HG03520 (cell line): ENCODE data around the gene RCOR1.

ENCODE experiments used
- ATAC-seq: cut with Tn5 transposase; IDR thresholded peaks from one replicate; pipeline ENCODE4 v1.9.1; 2021; ENCODE audit warnings: mild to moderate bottlenecking, moderate library complexity; ENCODE audit not compliant: unreplicated experiment

RCOR1 gene

GRCh38 chr14:102668291-102668873, 75.9 kb downstream of the RCOR1 start:
- no peak for ATAC-seq

GRCh38 chr14:102671410-102671809, 79.0 kb downstream of the RCOR1 start:
- no peak for ATAC-seq

DNA sequence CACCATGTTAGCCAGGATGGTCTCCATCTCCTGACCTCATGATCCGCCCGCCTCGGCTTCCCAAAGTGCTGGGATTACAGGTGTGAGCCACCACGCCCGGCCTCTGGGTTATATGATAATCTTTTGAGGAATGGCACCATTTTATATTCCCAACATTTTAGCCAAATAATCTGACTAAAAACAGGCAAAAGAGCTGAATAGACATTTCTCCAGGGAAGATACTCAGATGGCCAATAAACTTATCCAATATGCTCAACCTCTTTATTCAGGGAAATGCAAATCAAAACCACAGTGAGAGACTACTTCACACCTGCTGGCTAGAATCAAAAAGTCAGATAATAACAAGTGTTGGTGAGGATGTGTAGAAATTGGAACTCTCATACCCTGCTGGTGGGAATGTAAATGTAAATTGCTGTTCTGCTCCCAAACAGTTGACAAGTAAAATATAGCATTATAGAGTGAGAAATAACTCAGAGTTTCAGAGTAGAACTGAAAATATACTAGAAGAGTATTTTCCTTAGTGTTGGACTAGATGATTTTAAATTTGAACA, 80.0 kb downstream of the RCOR1 start:
- no peak for ATAC-seq

DNA sequence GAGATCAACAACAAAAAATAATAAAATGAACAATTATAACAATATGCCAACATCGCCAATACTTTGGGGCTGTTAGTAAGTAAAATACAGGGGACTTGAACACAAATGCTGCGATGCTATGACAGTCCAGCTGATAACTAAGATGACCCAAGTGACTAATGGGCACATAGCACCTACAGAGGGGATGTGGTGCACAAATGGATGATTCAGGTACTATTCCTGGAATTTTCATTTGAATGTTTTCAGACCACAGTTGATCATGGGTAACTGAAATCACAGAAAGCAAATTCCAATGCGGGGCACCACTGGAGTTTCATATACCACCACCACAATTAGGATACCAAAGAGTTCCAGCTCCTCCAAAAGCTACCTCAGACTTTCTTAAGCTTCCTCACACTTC, 82.9 kb downstream of the RCOR1 start:
- no peak for ATAC-seq

GRCh38 chr14:102678394-102678793, 85.9 kb downstream of the RCOR1 start:
- ATAC-seq = no peak

DNA sequence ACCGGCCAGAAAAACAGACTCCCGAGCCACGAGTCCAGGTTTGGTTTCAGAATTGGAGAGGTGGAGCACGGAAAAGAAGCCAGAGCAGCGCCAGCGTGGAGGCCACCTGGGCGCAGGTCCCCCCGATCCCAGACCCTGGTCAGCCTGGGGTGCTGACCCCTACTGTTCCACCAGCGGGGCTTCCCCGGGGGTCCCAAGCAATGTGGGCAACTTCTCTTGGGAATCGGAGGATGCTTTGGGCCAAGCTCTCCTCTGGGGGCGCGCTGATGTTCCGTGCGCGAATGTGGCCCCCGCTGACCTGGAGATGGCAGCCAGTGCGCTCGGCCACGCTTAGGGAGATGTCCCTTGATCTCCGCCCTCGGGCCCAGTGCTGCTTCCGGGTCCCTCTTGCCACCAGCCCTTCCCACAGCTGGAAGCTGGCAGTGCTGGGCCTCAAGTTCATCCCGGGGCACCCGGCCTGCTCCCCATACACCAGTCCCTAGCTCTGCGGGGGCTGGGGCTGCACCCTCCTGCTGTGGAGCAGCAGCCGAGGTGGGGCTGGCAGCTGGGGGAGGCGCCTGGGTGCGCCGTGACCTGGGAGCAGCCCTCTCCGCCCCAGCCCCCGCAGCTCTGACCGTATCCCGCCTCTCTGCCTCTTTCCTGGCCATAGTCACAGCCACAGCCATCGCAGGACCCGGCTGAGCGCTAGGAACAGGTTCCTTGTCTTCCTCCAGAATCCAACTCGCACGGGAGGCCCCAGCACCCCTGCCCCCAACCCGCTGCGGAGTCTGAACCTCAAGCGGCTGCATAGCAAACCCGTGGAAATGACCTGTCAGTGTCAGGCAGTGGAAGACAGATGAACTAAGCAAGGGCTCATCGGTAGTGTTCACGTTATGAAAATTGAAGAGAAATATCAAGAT, 91.2 kb downstream of the RCOR1 start:
- ATAC-seq = no peak

- no peak for ATAC-seq
These were observed 91.8 kb downstream of the RCOR1 start for GRCh38 chr14:102684298-102684663.

- no peak for ATAC-seq
These were observed 93.8 kb downstream of the RCOR1 start for GRCh38 chr14:102686196-102686801.

GRCh38 chr14:102688290-102688689, 95.8 kb downstream of the RCOR1 start:
- ATAC-seq = no peak

GRCh38 chr14:102690509-102691286, 98.2 kb downstream of the RCOR1 start:
- no peak for ATAC-seq

- ATAC-seq = no peak
These were observed 99.3 kb downstream of the RCOR1 start for GRCh38 chr14:102691763-102692162.

- no peak for ATAC-seq
These were observed 99.9 kb downstream of the RCOR1 start for GRCh38 chr14:102692334-102692733.

DNA sequence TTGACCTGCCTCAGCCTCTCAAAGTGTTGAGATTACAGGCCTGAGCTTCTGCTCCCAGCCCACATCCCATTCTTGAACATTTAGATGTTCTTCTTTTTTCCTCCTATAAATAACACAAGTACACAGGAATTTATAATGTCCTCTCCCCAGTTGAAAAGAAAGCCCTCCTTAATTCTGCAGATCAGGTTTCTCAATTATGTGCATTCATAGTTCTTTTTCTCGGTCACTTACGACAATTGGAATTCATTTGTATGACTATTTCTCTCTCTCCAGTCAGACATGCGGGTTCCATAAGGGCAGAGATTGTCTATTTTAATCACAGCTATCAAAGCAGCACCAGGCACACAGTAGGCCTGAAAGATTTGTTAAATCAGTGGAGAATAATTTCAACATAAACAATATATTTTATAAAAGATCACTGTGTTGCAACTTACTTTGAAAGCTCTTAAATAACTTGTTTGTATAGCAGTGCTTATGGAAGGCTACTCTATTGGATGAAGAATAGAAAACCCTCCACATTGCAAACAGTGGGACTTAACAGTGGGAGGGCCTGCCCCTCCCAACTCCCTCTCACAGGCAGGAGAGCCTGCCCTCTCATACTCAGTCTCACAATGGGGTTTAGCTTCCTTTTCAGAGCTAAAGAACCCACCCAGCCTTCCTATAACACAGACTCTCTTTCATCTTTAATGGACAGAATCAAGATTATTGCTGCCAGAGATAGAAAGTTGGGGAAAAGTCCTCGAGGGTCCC, 100.7 kb downstream of the RCOR1 start:
- no peak for ATAC-seq

- ATAC-seq = no peak
These were observed 102.2 kb downstream of the RCOR1 start for GRCh38 chr14:102694530-102695166.

GRCh38 chr14:102695167-102695555, 102.7 kb downstream of the RCOR1 start:
- no peak for ATAC-seq

GRCh38 chr14:102696332-102696731, 103.9 kb downstream of the RCOR1 start:
- no peak for ATAC-seq

DNA sequence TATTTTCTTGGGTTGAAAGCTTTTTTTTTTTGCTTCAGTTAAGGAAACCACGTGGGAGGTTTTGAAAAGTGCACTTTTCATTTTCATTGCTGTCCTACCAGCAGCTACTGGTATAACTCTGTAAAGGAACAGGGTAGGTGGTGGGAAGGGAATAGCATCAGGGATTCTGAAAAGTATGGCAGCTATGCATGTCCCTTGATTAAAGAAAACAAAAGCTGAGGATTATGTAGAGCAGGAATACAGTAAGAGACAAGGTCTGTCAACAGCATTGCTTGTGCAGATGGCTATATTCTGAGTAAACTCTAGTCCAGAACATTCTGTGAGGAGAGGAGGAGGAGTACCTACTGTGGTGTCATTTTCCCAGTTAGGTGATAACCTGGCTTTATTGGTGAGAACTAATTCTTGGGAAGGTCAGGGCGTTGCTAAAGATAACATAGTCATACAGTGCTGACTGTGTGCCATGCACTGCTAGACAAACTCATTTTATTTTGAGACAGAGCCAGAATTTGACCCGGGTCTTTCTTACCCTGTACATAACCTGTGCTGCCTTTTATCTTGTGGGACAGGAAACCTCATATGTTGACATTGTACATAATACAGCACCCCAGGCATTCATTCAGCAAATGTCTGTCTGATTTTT, 104.5 kb downstream of the RCOR1 start:
- no peak for ATAC-seq

DNA sequence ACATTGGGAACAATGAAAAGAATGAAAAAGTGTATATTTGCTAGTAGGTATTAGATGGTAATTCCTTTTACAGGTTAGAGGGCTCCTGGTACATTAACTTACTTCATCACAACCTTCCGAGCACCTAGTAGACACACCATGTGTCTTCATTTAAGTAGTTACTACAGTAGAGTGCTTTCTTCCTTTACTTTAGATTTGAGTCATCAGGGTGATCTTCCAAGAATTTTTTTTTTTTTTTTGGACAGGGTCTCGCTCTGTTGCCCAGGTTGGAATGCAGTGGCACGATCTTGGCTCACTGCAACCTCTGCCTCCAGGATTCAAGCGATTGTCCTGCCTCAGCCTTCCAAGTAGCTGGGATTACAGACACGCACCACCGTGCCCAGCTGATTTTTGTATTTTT, 105.1 kb downstream of the RCOR1 start:
- no peak for ATAC-seq

GRCh38 chr14:102699416-102700110, 107.1 kb downstream of the RCOR1 start:
- ATAC-seq = no peak
